ENCODE data around the gene SERGEF. TPM values are rescaled to one million over a fixed set of nuclear protein-coding genes. Genes with fewer than 3 reads are reported as not detected.

Gene SERGEF
- total and polyA plus RNA-seq, 9 donors: 42.0 to 76.3 (median 59.7) TPM

DNA sequence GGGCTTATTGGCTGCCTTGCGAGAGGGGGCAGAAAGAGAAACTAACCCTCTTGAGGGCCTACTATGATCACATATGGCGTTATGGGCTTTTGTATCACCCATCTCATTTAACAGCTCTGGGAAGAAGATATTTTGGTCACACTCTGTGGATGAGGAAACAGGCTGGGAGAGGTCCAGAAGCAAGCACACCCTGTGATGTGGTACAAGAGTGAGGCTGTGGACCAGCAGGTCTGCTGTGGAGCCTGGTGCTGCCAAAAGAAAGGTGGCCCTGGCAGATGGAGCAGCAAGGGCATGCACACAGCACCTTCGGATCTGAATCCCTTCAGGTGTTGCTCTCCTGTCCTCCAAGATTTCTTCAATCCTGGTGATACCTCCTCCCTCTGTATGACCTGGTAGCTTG lies 214.1 kb downstream of the SERGEF start:
- intact Hi-C loops (cut with DNase I): no loop called here
- no peak overlapping the region for H3K4me3 ChIP-seq
- H3K36me3 ChIP-seq: no peaks in the 10 kb centered on the region
- no peaks in the 10 kb centered on the region for H3K27me3 ChIP-seq
- DNase-seq: no peak
- no peaks in the 10 kb centered on the region for H3K9me3 ChIP-seq
- WGBS, 3 donors: 91 to 99% (median 97%) methylated on average over 3 of the region's 3 CpGs
- no peak overlapping the region for H3K27ac ChIP-seq
- no peaks in the 10 kb centered on the region for H3K4me1 ChIP-seq (ENCODE audit: insufficient read depth)
- TF ChIP-seq, protein P1, sequence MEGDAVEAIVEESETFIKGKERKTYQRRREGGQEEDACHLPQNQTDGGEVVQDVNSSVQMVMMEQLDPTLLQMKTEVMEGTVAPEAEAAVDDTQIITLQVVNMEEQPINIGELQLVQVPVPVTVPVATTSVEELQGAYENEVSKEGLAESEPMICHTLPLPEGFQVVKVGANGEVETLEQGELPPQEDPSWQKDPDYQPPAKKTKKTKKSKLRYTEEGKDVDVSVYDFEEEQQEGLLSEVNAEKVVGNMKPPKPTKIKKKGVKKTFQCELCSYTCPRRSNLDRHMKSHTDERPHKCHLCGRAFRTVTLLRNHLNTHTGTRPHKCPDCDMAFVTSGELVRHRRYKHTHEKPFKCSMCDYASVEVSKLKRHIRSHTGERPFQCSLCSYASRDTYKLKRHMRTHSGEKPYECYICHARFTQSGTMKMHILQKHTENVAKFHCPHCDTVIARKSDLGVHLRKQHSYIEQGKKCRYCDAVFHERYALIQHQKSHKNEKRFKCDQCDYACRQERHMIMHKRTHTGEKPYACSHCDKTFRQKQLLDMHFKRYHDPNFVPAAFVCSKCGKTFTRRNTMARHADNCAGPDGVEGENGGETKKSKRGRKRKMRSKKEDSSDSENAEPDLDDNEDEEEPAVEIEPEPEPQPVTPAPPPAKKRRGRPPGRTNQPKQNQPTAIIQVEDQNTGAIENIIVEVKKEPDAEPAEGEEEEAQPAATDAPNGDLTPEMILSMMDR (IDR thresholded peaks at IDR 0.05): no peak
- TF ChIP-seq POLR2A (IDR thresholded peaks at IDR 0.05): no peak
- TF ChIP-seq EP300 (IDR thresholded peaks at IDR 0.05): no peak

DNA sequence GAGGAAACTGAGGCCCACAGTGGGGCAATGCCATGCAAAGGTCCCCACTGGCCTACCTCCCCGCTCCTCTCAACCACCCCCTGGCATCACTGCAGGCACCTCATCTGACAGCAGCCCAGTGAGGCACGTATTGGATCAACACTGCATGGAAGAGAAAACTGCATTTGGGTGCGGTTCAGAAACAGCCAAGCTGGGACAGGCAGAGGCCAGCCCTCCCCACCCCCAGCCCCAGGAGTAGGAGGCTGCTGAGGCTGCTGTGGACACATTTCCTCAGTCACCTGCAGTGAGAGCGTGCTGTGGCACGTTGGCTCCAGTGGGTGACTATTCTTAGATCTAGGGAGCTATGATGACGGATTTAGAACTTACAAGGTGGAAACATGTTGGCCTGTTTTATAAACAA lies 214.6 kb downstream of the SERGEF start:
- H3K27me3 ChIP-seq: no peaks in the 10 kb centered on the region
- TF ChIP-seq, protein P1 (IDR thresholded peaks at IDR 0.05): no peak
- H3K36me3 ChIP-seq: no peaks in the 10 kb centered on the region
- H3K9me3 ChIP-seq: no peaks in the 10 kb centered on the region
- H3K4me3 ChIP-seq: no peak overlapping the region
- 71 to 90% (median 80%) methylated on average over 6 of the region's 6 CpGs for WGBS, 3 donors
- no peaks in the 10 kb centered on the region for H3K4me1 ChIP-seq (ENCODE audit: insufficient read depth)
- DNase-seq: no peak
- H3K27ac ChIP-seq: no peak overlapping the region
- intact Hi-C loops (cut with DNase I): no loop called here

DNA sequence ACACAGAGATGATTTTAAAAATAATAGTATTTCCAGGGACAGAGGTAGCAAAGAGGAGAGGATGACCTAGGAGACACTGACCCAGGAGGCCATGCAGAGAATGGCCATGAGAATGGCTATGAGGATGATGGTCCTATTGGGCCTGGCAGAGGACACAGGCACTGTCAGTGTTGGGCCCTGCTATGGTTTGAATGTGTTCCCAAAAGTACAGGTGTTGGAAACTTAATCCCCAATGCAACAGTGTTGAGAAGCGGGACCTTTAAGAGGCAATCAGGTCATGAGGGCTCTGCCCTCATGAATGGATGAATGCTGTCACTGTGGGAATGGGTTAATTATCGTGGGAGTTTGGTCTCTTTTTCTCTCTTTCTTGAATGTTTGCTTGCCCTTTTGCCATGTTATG lies 216.7 kb downstream of the SERGEF start:
- TF ChIP-seq EP300 (IDR thresholded peaks at IDR 0.05): no peak
- TF ChIP-seq, protein P1 (IDR thresholded peaks at IDR 0.05): no peak
- TF ChIP-seq POLR2A (IDR thresholded peaks at IDR 0.05): no peak
- intact Hi-C loops (cut with DNase I): no loop called here
- no peaks in the 10 kb centered on the region for H3K36me3 ChIP-seq
- H3K4me3 ChIP-seq: no peak overlapping the region
- H3K27me3 ChIP-seq: no peaks in the 10 kb centered on the region
- H3K4me1 ChIP-seq (ENCODE audit: insufficient read depth): no peaks in the 10 kb centered on the region
- WGBS, 3 donors: 83 to 88% (median 85%) methylated on average over 2 of the region's 2 CpGs
- no peak for DNase-seq
- H3K27ac ChIP-seq: no peak overlapping the region
- H3K9me3 ChIP-seq: no peaks in the 10 kb centered on the region

GRCh38 chr11:17794981-17795380 lies 217.9 kb downstream of the SERGEF start:
- no peaks in the 10 kb centered on the region for H3K4me1 ChIP-seq (ENCODE audit: insufficient read depth)
- no peak for DNase-seq
- no peaks in the 10 kb centered on the region for H3K27me3 ChIP-seq
- no peak for TF ChIP-seq POLR2A (IDR thresholded peaks at IDR 0.05)
- TF ChIP-seq, protein P1 (IDR thresholded peaks at IDR 0.05): no peak
- TF ChIP-seq EP300 (IDR thresholded peaks at IDR 0.05): no peak
- no peaks in the 10 kb centered on the region for H3K9me3 ChIP-seq
- intact Hi-C loops (cut with DNase I): no loop called here
- WGBS, 3 donors: 96 to 98% (median 97%) methylated on average over 5 of the region's 5 CpGs
- no peaks in the 10 kb centered on the region for H3K36me3 ChIP-seq
- no peak overlapping the region for H3K27ac ChIP-seq
- H3K4me3 ChIP-seq: no peak overlapping the region

Measured in ovary (tissue), 9 donors.